Activated CD4-positive, alpha-beta memory T cell treated with anti-CD3 and anti-CD28 coated beads for 36 hours (primary cell): ENCODE data around the gene BTBD16. TPM values are rescaled to one million over a fixed set of nuclear protein-coding genes. Genes with fewer than 3 reads are reported as not detected.

Experiments
- CTCF ChIA-PET: fragments of 350-600 bp; sonication (Branson Sonifier 250); formaldehyde crosslinking; loops from one replicate; lab custom pipeline; 2021; ENCODE audit warnings: antibody characterized with exemption, inconsistent platforms; lab: Charles Lee
- POLR2A ChIA-PET: fragments of 350-600 bp; sonication (Branson Sonifier 250); formaldehyde crosslinking; loops from one replicate; lab custom pipeline; 2021; ENCODE audit warnings: antibody characterized with exemption; lab: Charles Lee
- DNase-seq: peaks from one replicate; pipeline ENCODE4 v3.0.0-alpha.2; 2020
- H3K27ac Mint-ChIP-seq: one replicate; pipeline ENCODE4 v1.8.0; 2021; ENCODE audit warnings: mixed read lengths
- H3K27me3 Mint-ChIP-seq: one replicate; pipeline ENCODE4 v1.8.0; 2021; ENCODE audit warnings: mixed read lengths
- H3K36me3 Mint-ChIP-seq: one replicate; pipeline ENCODE4 v1.8.0; 2021; ENCODE audit warnings: mixed read lengths
- H3K4me1 Mint-ChIP-seq: one replicate; pipeline ENCODE4 v1.8.0; 2021; ENCODE audit warnings: low read depth, mixed read lengths
- H3K4me3 Mint-ChIP-seq: one replicate; pipeline ENCODE4 v1.8.0; 2021; ENCODE audit warnings: mild to moderate bottlenecking, mixed read lengths
- H3K9me3 Mint-ChIP-seq: one replicate; pipeline ENCODE4 v1.8.0; 2021; ENCODE audit warnings: mixed read lengths
- intact Hi-C: fragments of 100-400 bp; cut with micrococcal nuclease; formaldehyde crosslinking; loops from one replicate; pipeline ENCODE4 v1.15.1; 2023
- total RNA-seq, 2 experiments: library from RNA; stranded (reverse); gene quantifications; one replicate each; pipeline ENCODE4 v1.2.3, GENCODE V29; 2021

The BTBD16 gene
- total RNA-seq: not detected

GRCh38 chr10:122271076-122271475 is at the start of gene BTBD16:
Gene BTBD16, plus strand, starts transcription at chr10:122271296. Its CDS starts 3,786 bp downstream, at chr10:122275082.
- no peak within 1 kb of the TSS for H3K4me3 Mint-ChIP-seq
- DNase-seq: no peak
- H3K4me1 Mint-ChIP-seq: no peaks in the 10 kb centered on the region
- H3K36me3 Mint-ChIP-seq: no peaks in the 10 kb centered on the region
- H3K9me3 Mint-ChIP-seq: no peaks in the 10 kb centered on the region
- no peak within 1 kb of the TSS for H3K27ac Mint-ChIP-seq
- intact Hi-C loops: no loop called here
- peaks cover 4% of the 10 kb centered on the region for H3K27me3 Mint-ChIP-seq
- CTCF ChIA-PET: interaction anchor here (0.7 to 2.1 kb wide), 6 partner anchors 9 to 433 kb away, joined by 3 to 7 read pairs (median 4); no protein-coding TSS in a partner anchor
- POLR2A ChIA-PET: no interaction called here

GRCh38 chr10:122221958-122222357 is 49.1 kb upstream of the BTBD16 start:
- intact Hi-C loops: no loop called here

GRCh38 chr10:122222638-122223037 is 48.5 kb upstream of the BTBD16 start:
- Mint-ChIP-seq H3K27ac (no peak overlapping the region), H3K9me3 (no peaks in the 10 kb centered on the region), H3K4me3 (no peak overlapping the region), H3K36me3 (no peaks in the 10 kb centered on the region), H3K4me1 (no peaks in the 10 kb centered on the region), H3K27me3 (peaks cover 10% of the 10 kb centered on the region)
- POLR2A ChIA-PET: no interaction called here
- CTCF ChIA-PET: interaction anchor here (2.3 kb wide), 1 partner anchor 46 kb away, joined by 8 read pairs; no protein-coding TSS in a partner anchor
- intact Hi-C loops: no loop called here
- no peak for DNase-seq

More at GRCh38 chr10:122221958-122222357, 49.1 kb upstream of the BTBD16 start:
- H3K9me3 Mint-ChIP-seq: no peaks in the 10 kb centered on the region
- CTCF ChIA-PET: no interaction called here
- H3K36me3 Mint-ChIP-seq: no peaks in the 10 kb centered on the region
- no peak for DNase-seq
- H3K27me3 Mint-ChIP-seq: peaks cover 10% of the 10 kb centered on the region
- H3K27ac Mint-ChIP-seq: no peak overlapping the region
- no peak overlapping the region for H3K4me3 Mint-ChIP-seq
- no peaks in the 10 kb centered on the region for H3K4me1 Mint-ChIP-seq
- POLR2A ChIA-PET: no interaction called here

GRCh38 chr10:122224159-122224558 is 46.9 kb upstream of the BTBD16 start:
- intact Hi-C loops: no loop called here
- no peaks in the 10 kb centered on the region for H3K36me3 Mint-ChIP-seq
- no peak for DNase-seq
- ChIA-PET CTCF (interaction anchor here (2.3 kb wide), 1 partner anchor 44 kb away, joined by 8 read pairs; no protein-coding TSS in a partner anchor), POLR2A (no interaction called here)
- H3K27ac Mint-ChIP-seq: no peak overlapping the region
- H3K4me3 Mint-ChIP-seq: no peak overlapping the region
- no peaks in the 10 kb centered on the region for H3K4me1 Mint-ChIP-seq
- peaks cover 6% of the 10 kb centered on the region for H3K27me3 Mint-ChIP-seq
- H3K9me3 Mint-ChIP-seq: no peaks in the 10 kb centered on the region

GRCh38 chr10:122225330-122225729 is 45.8 kb upstream of the BTBD16 start:
- Mint-ChIP-seq H3K4me3 (no peak overlapping the region), H3K27ac (no peak overlapping the region), H3K4me1 (no peaks in the 10 kb centered on the region), H3K27me3 (peaks cover 4% of the 10 kb centered on the region), H3K36me3 (no peaks in the 10 kb centered on the region), H3K9me3 (no peaks in the 10 kb centered on the region)
- POLR2A ChIA-PET: no interaction called here
- CTCF ChIA-PET: no interaction called here
- intact Hi-C loops: no loop called here
- DNase-seq: no peak

- H3K4me3 Mint-ChIP-seq: no peak overlapping the region
- intact Hi-C loops: no loop called here
- no peak for DNase-seq
- H3K27me3 Mint-ChIP-seq: peaks cover 4% of the 10 kb centered on the region
- H3K9me3 Mint-ChIP-seq: no peaks in the 10 kb centered on the region
- ChIA-PET CTCF (no interaction called here), POLR2A (interaction anchor here (0.5 kb wide), 1 partner anchor 18 kb away, joined by 4 read pairs; no protein-coding TSS in a partner anchor)
- H3K36me3 Mint-ChIP-seq: no peaks in the 10 kb centered on the region
- H3K4me1 Mint-ChIP-seq: no peaks in the 10 kb centered on the region
- H3K27ac Mint-ChIP-seq: no peak overlapping the region
Measured at GRCh38 chr10:122227754-122228153, 43.3 kb upstream of the BTBD16 start.

- ChIA-PET POLR2A (no interaction called here), CTCF (no interaction called here)
- Mint-ChIP-seq H3K36me3 (no peaks in the 10 kb centered on the region), H3K9me3 (no peaks in the 10 kb centered on the region), H3K4me3 (no peak overlapping the region), H3K4me1 (no peaks in the 10 kb centered on the region), H3K27me3 (peaks cover 4% of the 10 kb centered on the region), H3K27ac (no peak overlapping the region)
- intact Hi-C loops: no loop called here
- DNase-seq: no peak
Measured at GRCh38 chr10:122229666-122230065, 41.4 kb upstream of the BTBD16 start.

- Mint-ChIP-seq H3K4me3 (no peak overlapping the region), H3K9me3 (no peaks in the 10 kb centered on the region), H3K36me3 (no peaks in the 10 kb centered on the region), H3K27ac (no peak overlapping the region), H3K4me1 (no peaks in the 10 kb centered on the region), H3K27me3 (peaks cover 4% of the 10 kb centered on the region)
- POLR2A ChIA-PET: no interaction called here
- no peak for DNase-seq
- intact Hi-C loops: no loop called here
- CTCF ChIA-PET: no interaction called here
Measured at GRCh38 chr10:122230222-122230621, 40.9 kb upstream of the BTBD16 start.

GRCh38 chr10:122232769-122233168 is 38.3 kb upstream of the BTBD16 start:
- ChIA-PET POLR2A (no interaction called here), CTCF (no interaction called here)
- H3K27ac Mint-ChIP-seq: no peak overlapping the region
- no peak for DNase-seq
- intact Hi-C loops: no loop called here
- no peaks in the 10 kb centered on the region for H3K9me3 Mint-ChIP-seq
- H3K4me1 Mint-ChIP-seq: no peaks in the 10 kb centered on the region
- H3K36me3 Mint-ChIP-seq: no peaks in the 10 kb centered on the region
- no peak overlapping the region for H3K4me3 Mint-ChIP-seq
- no peaks in the 10 kb centered on the region for H3K27me3 Mint-ChIP-seq

GRCh38 chr10:122233857-122234348 is 37.2 kb upstream of the BTBD16 start:
- Mint-ChIP-seq H3K36me3 (no peaks in the 10 kb centered on the region), H3K4me1 (no peaks in the 10 kb centered on the region), H3K9me3 (no peaks in the 10 kb centered on the region), H3K27me3 (no peaks in the 10 kb centered on the region), H3K27ac (no peak overlapping the region), H3K4me3 (no peak overlapping the region)
- no peak for DNase-seq
- intact Hi-C loops: no loop called here
- ChIA-PET POLR2A (no interaction called here), CTCF (no interaction called here)

GRCh38 chr10:122234416-122234815 is 36.7 kb upstream of the BTBD16 start:
- Mint-ChIP-seq H3K36me3 (no peaks in the 10 kb centered on the region), H3K9me3 (no peaks in the 10 kb centered on the region), H3K27me3 (no peaks in the 10 kb centered on the region), H3K4me1 (no peaks in the 10 kb centered on the region), H3K4me3 (no peak overlapping the region), H3K27ac (no peak overlapping the region)
- DNase-seq: no peak
- ChIA-PET CTCF (no interaction called here), POLR2A (no interaction called here)
- intact Hi-C loops: no loop called here

GRCh38 chr10:122236690-122237306 is 34.3 kb upstream of the BTBD16 start:
- Mint-ChIP-seq H3K27me3 (no peaks in the 10 kb centered on the region), H3K27ac (no peak overlapping the region), H3K36me3 (no peaks in the 10 kb centered on the region), H3K4me3 (no peak overlapping the region), H3K9me3 (no peaks in the 10 kb centered on the region), H3K4me1 (no peaks in the 10 kb centered on the region)
- no peak for DNase-seq
- POLR2A ChIA-PET: no interaction called here
- intact Hi-C loops: no loop called here
- CTCF ChIA-PET: no interaction called here
